Small intestine (tissue), 7 donors: Measurements from ENCODE around the gene NFKB2. TPM values are rescaled to one million over a fixed set of nuclear protein-coding genes. Genes with fewer than 3 reads are reported as not detected.

Experiments used
- DNase-seq, 2 donors: peaks; one replicate each; pipeline versions ENCODE4 v3.0.0 to v3.0.0-alpha.2; 2013
- FAIRE-seq: peaks from 2 replicates; lab custom pipeline; 2012; peaks lifted over from hg19 to GRCh38; lab: Jason Lieb, UNC
- H3K27ac ChIP-seq, 3 donors: one replicate each; pipeline ENCODE4 v1.5.1; 2013; ENCODE audit warnings: low read length in 2 of 3, mild to moderate bottlenecking in 2 of 3, control low read depth in 1 of 3, inconsistent platforms in 1 of 3, low read depth in 1 of 3, moderate library complexity in 1 of 3
- H3K27me3 ChIP-seq, 3 donors: one replicate each; pipeline ENCODE4 v1.6.1; 2013; ENCODE audit warnings: low read length in 3 of 3, inconsistent platforms in 1 of 3; ENCODE audit not compliant: control insufficient read depth in 3 of 3, insufficient read depth in 3 of 3
- H3K36me3 ChIP-seq, 3 donors: one replicate each; pipeline ENCODE4 v1.6.1; 2013; ENCODE audit warnings: low read length in 3 of 3, inconsistent platforms in 1 of 3, low read depth in 1 of 3, mild to moderate bottlenecking in 1 of 3, moderate library complexity in 1 of 3; ENCODE audit not compliant: control insufficient read depth in 3 of 3, insufficient read depth in 2 of 3
- H3K4me1 ChIP-seq, 3 donors: one replicate each; pipeline ENCODE4 v1.6.1; 2013; ENCODE audit warnings: low read length in 2 of 3, inconsistent platforms in 1 of 3, low read depth in 1 of 3, mild to moderate bottlenecking in 1 of 3, moderate library complexity in 1 of 3; ENCODE audit not compliant: control insufficient read depth in 3 of 3, insufficient read depth in 2 of 3
- H3K4me3 ChIP-seq, 3 donors: one replicate each; pipeline ENCODE4 v1.5.1; 2013; ENCODE audit warnings: low read length in 3 of 3, control low read depth in 1 of 3, inconsistent platforms in 1 of 3, low read depth in 1 of 3, mild to moderate bottlenecking in 1 of 3, moderate library complexity in 1 of 3
- H3K9me3 ChIP-seq, 2 donors: one replicate each; pipeline ENCODE4 v1.6.1; 2013; ENCODE audit warnings: low read depth in 1 of 2, low read length in 1 of 2; ENCODE audit not compliant: control insufficient read depth in 2 of 2, insufficient read depth in 1 of 2
- WGBS, 3 donors: extraction: QIAGEN DNeasy Blood & Tissue Kit; methylation state at CpG; one replicate each; pipeline ENCODE4 v1.1.7; 2013; 5-methylcytosine and 5-hydroxymethylcytosine counted together
- polyA plus RNA-seq, 4 donors: library from polyadenylated mRNA; stranded (reverse) in 3 of 4; unstranded in 1 of 4; fragments of 200-250 nt in 3 of 4; fragments of 120-200 nt in 1 of 4; gene quantifications; one replicate each; pipeline versions ENCODE4 v1.2.1 to v1.2.3, GENCODE V29; 2013
- donor health status: healthy with polysubstance abuse.
- donor health status: control.
- donor health status: control.
- donor health status: Bipolar disorder and iron deficiency.
- donor health status: healthy.

NFKB2 gene
- polyA plus RNA-seq, 4 donors = 13.5 to 22.3 (median 15.6) TPM

DNA sequence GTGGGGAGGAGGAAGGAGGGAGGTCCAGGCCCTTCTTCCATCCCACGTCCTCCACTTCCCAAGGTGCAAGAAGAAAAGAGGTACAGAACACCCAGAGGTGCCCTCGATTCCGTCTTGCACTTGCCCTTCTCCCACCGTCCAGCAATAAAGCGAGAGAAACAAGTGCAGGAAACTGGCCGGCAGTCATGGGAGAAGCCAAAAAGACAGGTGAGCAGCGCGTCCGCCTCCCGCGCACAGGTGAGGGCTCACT, 54.5 kb downstream of the NFKB2 start:
- Histone ChIP-seq H3K4me1 (peaks cover 0 to 34% (median 2%) of the 10 kb centered on the region in 3 donors), H3K27ac (peak overlapping the region; percentile 88 to 98 (median 94)), H3K36me3 (peaks cover 0 to 29% (median 0%) of the 10 kb centered on the region in 3 donors), H3K27me3 (no peaks in the 10 kb centered on the region), H3K9me3 (no peaks in the 10 kb centered on the region), H3K4me3 (peak overlapping the region; percentile 68 to 98 (median 86))
- no peak for FAIRE-seq
- WGBS, 3 donors = 0 to 1% (median 0%) methylated on average over 11 of the region's 11 CpGs
- no peak for DNase-seq

GRCh38 chr10:102450374-102451104, 55.0 kb downstream of the NFKB2 start:
- DNase-seq (peak; percentile 89 to 96), FAIRE-seq (no peak)
- H3K27me3 ChIP-seq = no peaks in the 10 kb centered on the region
- 0% methylated on average over 36 to 104 of the region's 104 CpGs for WGBS, 3 donors
- H3K9me3 ChIP-seq = no peaks in the 10 kb centered on the region
- H3K27ac ChIP-seq = peak overlapping the region; percentile 88 to 98 (median 94)
- H3K4me3 ChIP-seq = peak overlapping the region; percentile 83 to 98 (median 86)
- peaks cover 0 to 39% (median 2%) of the 10 kb centered on the region in 3 donors for H3K4me1 ChIP-seq
- H3K36me3 ChIP-seq = peaks cover 0 to 32% (median 0%) of the 10 kb centered on the region in 3 donors

- Histone ChIP-seq H3K36me3 (peaks cover 0 to 34% (median 0%) of the 10 kb centered on the region in 3 donors), H3K27me3 (no peaks in the 10 kb centered on the region), H3K9me3 (no peaks in the 10 kb centered on the region), H3K27ac (peak within 1 kb of the TSS; percentile 88 to 94 (median 92)), H3K4me1 (peaks cover 0 to 46% (median 2%) of the 10 kb centered on the region in 3 donors), H3K4me3 (peak within 1 kb of the TSS; percentile 83 to 98 (median 86))
- WGBS, 3 donors = 9 to 24% (median 17%) methylated on average over 25 to 28 of the region's 28 CpGs
- FAIRE-seq (no peak), DNase-seq (peak; percentile 63 to 72)
Measured at GRCh38 chr10:102451105-102451969, 55.8 kb downstream of the NFKB2 start, which contains the start of gene C10orf95. Gene C10orf95, minus strand, starts transcription at chr10:102451543. Its CDS starts 450 bp downstream, at chr10:102451093.

Other genes with a start within 250 kb of the NFKB2 start
- 10 to 100 TPM; 12.7 to 60.4 (median 34.3) TPM for gene NOLC1, start 243.3 kb upstream of the NFKB2 start, polyA plus RNA-seq
- gene ELOVL3, start 169.4 kb upstream of the NFKB2 start, polyA plus RNA-seq = under 1 TPM in 2 of 4 donors, not detected in 2; 0.40 to 0.42 TPM
- under 1 TPM in 1 of 4 donors, not detected in 3; 0.04 TPM for gene PITX3, start 154.2 kb upstream of the NFKB2 start, polyA plus RNA-seq
- gene GBF1, start 150.2 kb upstream of the NFKB2 start, polyA plus RNA-seq = 10 to 100 TPM; 13.2 to 53.0 (median 18.4) TPM
- 10 to 100 TPM in 1 of 4 donors, 1 to 10 TPM in 3; 1.1 to 30.6 (median 2.9) TPM for gene PSD, start 23.1 kb downstream of the NFKB2 start, polyA plus RNA-seq
- gene FBXL15, start 25.1 kb downstream of the NFKB2 start, polyA plus RNA-seq = 10 to 100 TPM; 24.8 to 47.0 (median 34.6) TPM
- 10 to 100 TPM; 23.3 to 43.8 (median 30.0) TPM for gene CUEDC2, start 36.9 kb downstream of the NFKB2 start, polyA plus RNA-seq
- 1 to 10 TPM in 1 of 4 donors, under 1 TPM in 1, not detected in 2; 0.61 to 3.8 TPM for gene C10orf95, start 55.8 kb downstream of the NFKB2 start, polyA plus RNA-seq
- 10 to 100 TPM; 42.1 to 68.1 (median 67.2) TPM for gene ACTR1A, start 107.0 kb downstream of the NFKB2 start, polyA plus RNA-seq
- gene SUFU, start 108.3 kb downstream of the NFKB2 start, polyA plus RNA-seq = 10 to 100 TPM in 1 of 4 donors, 1 to 10 TPM in 3; 2.2 to 15.0 (median 4.0) TPM
- gene TRIM8, start 248.8 kb downstream of the NFKB2 start, polyA plus RNA-seq = 10 to 100 TPM; 38.1 to 65.1 (median 44.7) TPM